Measurements from ENCODE around the gene MPP3.

- no peak for TF ChIP-seq CTCF (IDR thresholded peaks at IDR 0.05)
- no peak for TF ChIP-seq POLR2A (IDR thresholded peaks at IDR 0.05)
- no peak for TF ChIP-seq POLR2AphosphoS5 (IDR thresholded peaks at IDR 0.05; ENCODE audit: insufficient read depth in 1 of 2, low read depth in 1 of 2)
Observed at GRCh38 chr17:43825567-43825966, 7.4 kb downstream of the MPP3 start.
